GM21381 (cell line): ENCODE data around the gene NFKBIE.
"Not testable (repeated sequence)": the region's sequence is repeated elsewhere in the genome, so short reads cannot be mapped to it uniquely, and the experiment has no call there.

Experiments
- ATAC-seq: cut with Tn5 transposase; IDR thresholded peaks from one replicate; pipeline ENCODE4 v1.9.1; 2021; ENCODE audit warnings: mild to moderate bottlenecking, moderate library complexity; ENCODE audit not compliant: unreplicated experiment

Gene NFKBIE

GRCh38 chr6:44247338-44248302 is 17.7 kb downstream of the NFKBIE start:
- peak; percentile 27 for ATAC-seq

- ATAC-seq: peak; percentile 60
These were observed 18.6 kb downstream of the NFKBIE start, which contains the start of gene HSP90AB1 for GRCh38 chr6:44246663-44247337. HSP90AB1 (plus strand) TSS chr6:44247101; CDS start chr6:44248630, 1,529 bp downstream.

GRCh38 chr6:44245912-44246662 is 19.3 kb downstream of the NFKBIE start:
- ATAC-seq: peak; percentile 53

- no peak for ATAC-seq
These were observed 19.9 kb downstream of the NFKBIE start for GRCh38 chr6:44245391-44245911.

GRCh38 chr6:44243345-44243744 is 22.0 kb downstream of the NFKBIE start:
- no peak for ATAC-seq

GRCh38 chr6:44238687-44239350 is 26.5 kb downstream of the NFKBIE start:
- no peak for ATAC-seq

- peak; percentile 90 for ATAC-seq
These were observed 27.4 kb downstream of the NFKBIE start for GRCh38 chr6:44237813-44238433.

- ATAC-seq: peak; percentile 56
These were observed 28.1 kb downstream of the NFKBIE start for GRCh38 chr6:44237021-44237812.

GRCh38 chr6:44235891-44236516 is 29.3 kb downstream of the NFKBIE start:
- ATAC-seq: no peak

- ATAC-seq: no peak
These were observed 30.1 kb downstream of the NFKBIE start for GRCh38 chr6:44235269-44235668.

GRCh38 chr6:44234101-44235025 is 31.0 kb downstream of the NFKBIE start:
- ATAC-seq: no peak

GRCh38 chr6:44233567-44234100 is 31.7 kb downstream of the NFKBIE start:
- no peak for ATAC-seq

GRCh38 chr6:44232676-44233566 is 32.4 kb downstream of the NFKBIE start:
- no peak for ATAC-seq

- ATAC-seq: not testable (repeated sequence)
These were observed 33.9 kb downstream of the NFKBIE start for GRCh38 chr6:44231426-44231825.

GRCh38 chr6:44230034-44230675 is 35.2 kb downstream of the NFKBIE start:
- no peak for ATAC-seq
